Measurements from ENCODE around the gene IRX6. TPM values are rescaled to one million over a fixed set of nuclear protein-coding genes. Genes with fewer than 3 reads are reported as not detected.

IRX6 gene
- total and polyA plus RNA-seq, 2 of the 4 experiments (the other 2 are of a cell fraction) = not detected

- Histone ChIP-seq H2AFZ (replicated peaks; ENCODE audit: low read length, poor library complexity) (no peak overlapping the region), H3K56ac (ENCODE audit: extremely low read depth, insufficient read depth, low read length) (no peak overlapping the region), H2BK5ac (ENCODE audit: low read depth, low read length, poor library complexity, severe bottlenecking) (no peak overlapping the region), H3K9me3 (ENCODE audit: control insufficient read depth, insufficient read depth, low read length) (no peaks in the 10 kb centered on the region), H2AK9ac (replicated peaks; ENCODE audit: low read depth, low read length, poor library complexity) (no peak overlapping the region), H3K4me1 (ENCODE audit: control insufficient read depth, insufficient read depth, low read length) (no peaks in the 10 kb centered on the region), H3K14ac (replicated peaks; ENCODE audit: low read depth, low read length) (no peak overlapping the region), H3K4me2 (ENCODE audit: low read depth, low read length) (no peak overlapping the region), H3K9ac (ENCODE audit: low read depth, low read length) (no peak overlapping the region), H3K27me3 (ENCODE audit: control insufficient read depth, insufficient read depth, low read length) (peaks cover 17% of the 10 kb centered on the region), H3K27ac (ENCODE audit: insufficient read depth, low read length) (no peak overlapping the region), H3K18ac (ENCODE audit: low read depth, low read length) (no peak overlapping the region), H4K8ac (ENCODE audit: low read depth in 2 of 2, low read length in 2 of 2) (no peak overlapping the region), H3K36me3 (ENCODE audit: control insufficient read depth, insufficient read depth, low read length) (no peaks in the 10 kb centered on the region), H3K79me1 (ENCODE audit: low read depth in 1 of 2, low read length in 2 of 2) (no peaks in the 10 kb centered on the region), H4K20me1 (ENCODE audit: insufficient read depth, low read length) (no peaks in the 10 kb centered on the region), H3K4ac (ENCODE audit: low read depth, low read length) (no peak overlapping the region), H3K23ac (ENCODE audit: low read depth, low read length) (no peak overlapping the region), H3K4me3 (ENCODE audit: insufficient read depth, low read depth, low read length) (no peak overlapping the region), H2BK20ac (ENCODE audit: low read depth, low read length) (no peak overlapping the region), H3K9me1 (ENCODE audit: insufficient read depth, low read length) (no peaks in the 10 kb centered on the region), H4K5ac (ENCODE audit: low read depth, low read length) (no peak overlapping the region), H4K91ac (ENCODE audit: insufficient read depth, low read depth, low read length) (no peak overlapping the region), H2BK120ac (ENCODE audit: low read depth, low read length) (no peak overlapping the region), H2BK15ac (ENCODE audit: low read depth, low read length) (no peak overlapping the region), H2AK5ac (ENCODE audit: low read depth, low read length) (no peak overlapping the region)
- ChIA-PET CTCF (no interaction called here), POLR2A (ENCODE audit: unreplicated experiment) (no interaction called here)
- dilution Hi-C loops (cut with HindIII; ENCODE audit: low sequenced_read_pairs, unreplicated experiment) (no loop called here), in situ Hi-C loops (cut with MboI; ENCODE audit: low sequenced_read_pairs) (no loop called here), intact Hi-C loops (cut with micrococcal nuclease) (loop anchor here (5.0 kb wide), 1 partner anchor 1481 kb away; no protein-coding TSS in a partner anchor)
- no peak for TF ChIP-seq MAZ (IDR thresholded peaks at IDR 0.05; ENCODE audit: borderline replicate concordance, low read depth, low read length)
- no peak for TF ChIP-seq ELK1 (IDR thresholded peaks at IDR 0.05; ENCODE audit: borderline replicate concordance, low read depth, low read length)
- TF ChIP-seq RCOR1 (IDR thresholded peaks at IDR 0.05; ENCODE audit: insufficient replicate concordance, low read length) = no peak
- TF ChIP-seq BHLHE40 (IDR thresholded peaks at IDR 0.05; ENCODE audit: low read depth, low read length) = no peak
- no peak for TF ChIP-seq POLR2A (IDR thresholded peaks at IDR 0.05; ENCODE audit: low read depth, low read length)
- TF ChIP-seq RAD21 (IDR thresholded peaks at IDR 0.05; ENCODE audit: low read length) = no peak
- TF ChIP-seq CEBPB (IDR thresholded peaks at IDR 0.05; ENCODE audit: low read depth, low read length) = no peak
- no peak for TF ChIP-seq FOS (IDR thresholded peaks at IDR 0.05; ENCODE audit: low read depth, low read length)
- TF ChIP-seq CTCF (conservative IDR thresholded peaks at IDR 0.05; ENCODE audit: low read depth, low read length) = no peak
- TF ChIP-seq NFE2L2 (IDR thresholded peaks at IDR 0.05; ENCODE audit: low read depth, low read length) = no peak
- TF ChIP-seq SMC3 (IDR thresholded peaks at IDR 0.05; ENCODE audit: low read depth, low read length) = no peak
- TF ChIP-seq MXI1 (IDR thresholded peaks at IDR 0.05; ENCODE audit: borderline replicate concordance, low read depth, low read length) = no peak
- no peak for TF ChIP-seq RFX5 (IDR thresholded peaks at IDR 0.05; ENCODE audit: low read depth, low read length)
- DNase-seq (no peak), ATAC-seq (ENCODE audit: low read depth) (no peak)
- no TSS peak for BruUV-seq (replicated peaks)
These were observed 49.5 kb downstream of the IRX6 start for GRCh38 chr16:55373489-55373832.
